Type B pancreatic cell (in vitro differentiated cells): ENCODE data around the gene ZNF385D. TPM values are rescaled to one million over a fixed set of nuclear protein-coding genes. Genes with fewer than 3 reads are reported as not detected.

ENCODE experiments used
- DNase-seq: peaks from one replicate; pipeline ENCODE4 v3.0.0; 2021; ENCODE audit warnings: mixed read lengths; ENCODE audit not compliant: unreplicated experiment; ENCODE audit errors: extremely low spot score
- H3K27ac Mint-ChIP-seq: 2 replicates; pipeline ENCODE4 v1.8.0; 2021; ENCODE audit warnings: mild to moderate bottlenecking, mixed read lengths
- H3K27me3 Mint-ChIP-seq: 2 replicates; pipeline ENCODE4 v1.8.0; 2021; ENCODE audit warnings: mixed read lengths
- H3K36me3 Mint-ChIP-seq: 2 replicates; pipeline ENCODE4 v1.8.0; 2021; ENCODE audit warnings: mixed read lengths
- H3K4me1 Mint-ChIP-seq: one replicate; pipeline ENCODE4 v1.8.0; 2021; ENCODE audit warnings: mixed read lengths; ENCODE audit not compliant: unreplicated experiment
- H3K4me3 Mint-ChIP-seq: 2 replicates; pipeline ENCODE4 v1.8.0; 2021; ENCODE audit warnings: mild to moderate bottlenecking, mixed read lengths
- H3K9me3 Mint-ChIP-seq: 2 replicates; pipeline ENCODE4 v1.8.0; 2021; ENCODE audit warnings: mixed read lengths
- total RNA-seq: library from RNA; stranded (reverse); gene quantifications from 2 replicates; pipeline ENCODE4 v1.2.1, GENCODE V29; 2021; ENCODE audit warnings: low replicate concordance
- TF ChIP-seq, protein P1 (sequence below): fragments of 200-600 bp; sonication (generic); conservative IDR thresholded peaks from 2 replicates; pipeline ENCODE4 v1.5.0; 2021; ENCODE audit warnings: antibody characterized with exemption, mild to moderate bottlenecking

The ZNF385D gene
- total RNA-seq, 1 donor from 2014 or later = 7.5 TPM

DNA sequence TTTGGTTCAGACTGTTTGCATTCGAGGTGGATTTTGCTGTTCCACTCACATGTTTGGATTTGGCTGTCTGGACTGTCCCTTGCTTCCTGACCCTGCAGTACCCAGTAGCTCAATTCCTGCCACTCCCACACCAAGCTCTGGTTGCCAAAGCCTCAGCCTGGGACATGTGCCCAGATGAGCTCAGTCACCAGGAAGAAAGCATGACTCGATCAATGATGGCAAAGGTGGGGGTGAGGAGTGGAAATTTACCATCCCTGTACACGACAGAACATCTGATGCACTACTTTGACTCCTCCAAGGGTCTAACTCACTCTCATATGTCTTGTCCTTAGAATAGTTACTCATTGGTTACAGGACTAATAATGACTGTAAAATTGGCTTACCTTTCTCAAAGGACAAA, 45.2 kb downstream of the ZNF385D start:
- Mint-ChIP-seq H3K4me3 (no peak overlapping the region), H3K36me3 (no peaks in the 10 kb centered on the region), H3K4me1 (no peaks in the 10 kb centered on the region), H3K9me3 (no peaks in the 10 kb centered on the region), H3K27ac (no peak overlapping the region), H3K27me3 (no peaks in the 10 kb centered on the region)
- TF ChIP-seq, protein P1, sequence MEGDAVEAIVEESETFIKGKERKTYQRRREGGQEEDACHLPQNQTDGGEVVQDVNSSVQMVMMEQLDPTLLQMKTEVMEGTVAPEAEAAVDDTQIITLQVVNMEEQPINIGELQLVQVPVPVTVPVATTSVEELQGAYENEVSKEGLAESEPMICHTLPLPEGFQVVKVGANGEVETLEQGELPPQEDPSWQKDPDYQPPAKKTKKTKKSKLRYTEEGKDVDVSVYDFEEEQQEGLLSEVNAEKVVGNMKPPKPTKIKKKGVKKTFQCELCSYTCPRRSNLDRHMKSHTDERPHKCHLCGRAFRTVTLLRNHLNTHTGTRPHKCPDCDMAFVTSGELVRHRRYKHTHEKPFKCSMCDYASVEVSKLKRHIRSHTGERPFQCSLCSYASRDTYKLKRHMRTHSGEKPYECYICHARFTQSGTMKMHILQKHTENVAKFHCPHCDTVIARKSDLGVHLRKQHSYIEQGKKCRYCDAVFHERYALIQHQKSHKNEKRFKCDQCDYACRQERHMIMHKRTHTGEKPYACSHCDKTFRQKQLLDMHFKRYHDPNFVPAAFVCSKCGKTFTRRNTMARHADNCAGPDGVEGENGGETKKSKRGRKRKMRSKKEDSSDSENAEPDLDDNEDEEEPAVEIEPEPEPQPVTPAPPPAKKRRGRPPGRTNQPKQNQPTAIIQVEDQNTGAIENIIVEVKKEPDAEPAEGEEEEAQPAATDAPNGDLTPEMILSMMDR = no peak
- DNase-seq = no peak

DNA sequence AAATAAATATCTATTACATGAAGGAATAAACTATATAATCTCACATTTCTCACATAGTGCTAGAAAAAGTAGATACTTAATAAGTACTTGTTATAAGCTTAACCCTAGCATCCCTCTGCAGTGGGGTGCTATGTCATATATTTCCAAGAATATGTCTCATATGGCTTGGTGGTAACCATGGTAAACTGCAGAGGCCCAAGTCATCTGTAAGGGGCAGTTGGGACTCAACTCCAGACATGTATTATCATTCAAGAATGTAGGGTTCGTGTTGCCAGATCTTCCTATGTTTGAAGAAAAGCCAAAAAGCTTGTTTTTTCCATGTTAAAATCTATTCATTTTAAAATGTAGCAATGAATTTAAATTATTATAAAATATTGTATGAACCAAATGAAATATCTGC, 46.2 kb downstream of the ZNF385D start:
- Mint-ChIP-seq H3K27ac (no peak overlapping the region), H3K9me3 (no peaks in the 10 kb centered on the region), H3K36me3 (no peaks in the 10 kb centered on the region), H3K4me1 (no peaks in the 10 kb centered on the region), H3K27me3 (no peaks in the 10 kb centered on the region), H3K4me3 (no peak overlapping the region)
- TF ChIP-seq, protein P1 = no peak
- DNase-seq = no peak

DNA sequence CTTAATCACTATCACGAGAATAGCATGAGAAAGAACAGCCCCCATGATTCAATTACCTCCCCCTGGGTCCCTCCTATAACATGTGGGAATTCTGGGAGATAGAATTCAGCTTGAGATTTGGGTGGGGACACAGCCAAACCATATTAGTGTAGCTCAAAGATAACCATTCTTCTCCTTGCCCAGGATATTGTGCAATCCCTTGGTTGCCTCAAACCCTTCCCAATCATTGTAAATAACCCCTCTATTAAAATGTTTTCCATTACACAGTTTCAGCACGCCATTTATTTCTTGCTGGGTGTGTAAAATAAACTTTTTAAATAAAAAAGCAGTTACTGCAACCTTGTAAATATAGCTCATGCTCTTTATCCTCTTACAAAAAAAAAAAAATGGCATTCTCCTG, 47.7 kb downstream of the ZNF385D start:
- no peaks in the 10 kb centered on the region for H3K36me3 Mint-ChIP-seq
- no peak for DNase-seq
- H3K27me3 Mint-ChIP-seq = no peaks in the 10 kb centered on the region
- no peaks in the 10 kb centered on the region for H3K9me3 Mint-ChIP-seq
- TF ChIP-seq, protein P1 = no peak
- no peak overlapping the region for H3K27ac Mint-ChIP-seq
- no peak overlapping the region for H3K4me3 Mint-ChIP-seq
- H3K4me1 Mint-ChIP-seq = no peaks in the 10 kb centered on the region

DNA sequence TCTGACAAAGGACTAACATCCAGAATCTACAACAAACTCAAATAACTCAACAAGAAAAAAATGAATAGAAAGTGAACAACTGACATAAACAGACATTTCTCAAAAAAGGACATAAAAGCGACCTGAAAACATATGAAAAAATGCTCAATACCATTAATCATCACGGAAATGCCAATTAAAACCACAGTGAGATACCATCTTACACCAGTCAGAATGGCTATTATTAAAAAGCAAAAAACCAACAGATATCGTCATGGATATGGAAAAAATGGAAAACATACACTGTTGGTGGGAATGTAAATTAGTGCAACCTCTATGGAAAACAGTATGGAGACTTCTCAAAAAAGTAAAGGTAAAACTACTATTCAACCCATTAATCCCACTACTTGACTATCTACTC, 53.3 kb downstream of the ZNF385D start:
- H3K4me1 Mint-ChIP-seq = no peaks in the 10 kb centered on the region
- no peak overlapping the region for H3K4me3 Mint-ChIP-seq
- H3K27me3 Mint-ChIP-seq = no peaks in the 10 kb centered on the region
- H3K36me3 Mint-ChIP-seq = no peaks in the 10 kb centered on the region
- DNase-seq = no peak
- no peaks in the 10 kb centered on the region for H3K9me3 Mint-ChIP-seq
- TF ChIP-seq, protein P1 = no peak
- H3K27ac Mint-ChIP-seq = no peak overlapping the region

DNA sequence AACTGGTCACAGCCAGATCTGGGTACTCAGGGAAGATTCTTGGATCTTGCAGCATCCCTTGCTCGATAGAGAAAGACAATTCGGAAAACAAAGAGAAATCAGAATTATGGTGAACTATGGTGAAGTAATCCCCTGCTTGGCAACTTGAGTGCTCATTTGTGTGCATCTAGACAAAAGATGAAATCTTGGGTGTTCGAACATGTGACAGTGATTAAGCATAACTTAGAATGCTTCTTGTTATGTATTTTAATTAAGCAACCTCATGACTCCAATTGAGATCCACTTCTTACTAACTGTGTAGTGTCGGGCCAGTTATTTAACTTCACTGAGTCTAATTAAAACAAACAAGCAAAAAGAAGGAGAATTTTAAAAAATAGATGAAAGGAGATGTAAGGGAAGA, 56.5 kb downstream of the ZNF385D start:
- H3K4me1 Mint-ChIP-seq = no peaks in the 10 kb centered on the region
- no peak for DNase-seq
- H3K27ac Mint-ChIP-seq = no peak overlapping the region
- TF ChIP-seq, protein P1 = no peak
- H3K27me3 Mint-ChIP-seq = no peaks in the 10 kb centered on the region
- no peaks in the 10 kb centered on the region for H3K9me3 Mint-ChIP-seq
- H3K4me3 Mint-ChIP-seq = no peak overlapping the region
- no peaks in the 10 kb centered on the region for H3K36me3 Mint-ChIP-seq

DNA sequence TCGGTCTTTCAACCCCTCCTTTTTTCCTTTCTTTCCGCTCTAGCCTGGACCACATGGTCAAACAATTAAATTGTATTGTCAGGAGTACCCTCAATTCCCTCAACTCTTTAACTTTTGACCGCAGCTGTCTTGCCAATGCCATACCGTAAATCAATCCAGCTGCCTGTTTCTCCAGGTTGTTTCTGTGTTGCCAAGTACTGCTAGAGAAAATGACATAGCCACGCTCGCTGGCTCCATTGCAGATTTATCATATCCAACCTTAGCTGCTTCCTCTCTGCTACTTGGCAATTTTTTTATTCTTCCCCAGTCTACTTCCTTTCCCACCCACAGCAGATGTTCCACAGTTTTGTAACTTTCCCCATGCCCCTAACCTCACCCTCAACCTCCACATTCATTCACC, 60.0 kb downstream of the ZNF385D start:
- TF ChIP-seq, protein P1 = no peak
- H3K4me1 Mint-ChIP-seq = no peaks in the 10 kb centered on the region
- no peak for DNase-seq
- no peaks in the 10 kb centered on the region for H3K27me3 Mint-ChIP-seq
- no peaks in the 10 kb centered on the region for H3K9me3 Mint-ChIP-seq
- no peak overlapping the region for H3K27ac Mint-ChIP-seq
- H3K36me3 Mint-ChIP-seq = no peaks in the 10 kb centered on the region
- H3K4me3 Mint-ChIP-seq = no peak overlapping the region
